GM21447 (cell line): ENCODE data around the gene FAM169A.
"Not testable (repeated sequence)": the region's sequence is repeated elsewhere in the genome, so short reads cannot be mapped to it uniquely, and the experiment has no call there.

Experiments
- ATAC-seq: cut with Tn5 transposase; IDR thresholded peaks from one replicate; pipeline ENCODE4 v1.9.1; 2021; ENCODE audit not compliant: unreplicated experiment

The FAM169A gene

DNA sequence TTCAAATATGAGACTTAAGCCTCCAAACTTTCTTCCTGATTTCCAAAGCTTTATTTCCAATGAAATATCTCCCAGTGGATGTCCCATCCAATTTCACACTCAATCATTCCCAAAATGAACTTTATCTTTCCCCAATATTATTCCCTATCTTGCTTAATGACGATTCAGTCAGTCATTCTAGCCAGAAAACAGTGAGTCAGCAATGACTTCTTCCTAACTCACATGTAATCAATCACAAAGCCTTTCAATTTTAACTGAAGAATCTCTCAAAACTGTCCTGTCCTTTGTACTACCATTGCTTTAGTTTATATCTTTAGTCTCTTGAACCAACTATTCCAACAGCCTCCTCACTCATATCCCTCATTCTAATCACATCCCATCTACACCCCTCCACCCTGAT is 64.2 kb downstream of the FAM169A start:
- no peak for ATAC-seq

DNA sequence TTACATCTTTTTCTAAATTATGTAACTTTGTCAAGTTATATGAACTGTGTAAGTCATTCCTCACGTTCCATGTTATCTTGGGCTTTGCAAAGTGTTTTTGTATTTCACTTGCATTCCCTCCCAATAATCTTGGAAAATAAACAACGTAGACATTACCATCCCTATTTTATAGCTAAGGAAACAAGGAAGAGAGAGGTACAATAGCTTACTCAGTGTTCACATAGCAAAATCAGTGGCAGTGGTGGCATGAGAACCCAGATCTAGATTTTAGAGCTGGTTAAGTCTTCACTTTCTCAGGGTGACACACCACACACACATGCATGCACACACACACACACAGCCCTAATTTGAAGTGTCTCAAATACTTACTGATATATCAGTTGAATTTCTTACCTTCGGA is 65.0 kb downstream of the FAM169A start:
- no peak for ATAC-seq

- ATAC-seq, result no peak
Measured at GRCh38 chr5:74798977-74799911, 66.9 kb downstream of the FAM169A start.

DNA sequence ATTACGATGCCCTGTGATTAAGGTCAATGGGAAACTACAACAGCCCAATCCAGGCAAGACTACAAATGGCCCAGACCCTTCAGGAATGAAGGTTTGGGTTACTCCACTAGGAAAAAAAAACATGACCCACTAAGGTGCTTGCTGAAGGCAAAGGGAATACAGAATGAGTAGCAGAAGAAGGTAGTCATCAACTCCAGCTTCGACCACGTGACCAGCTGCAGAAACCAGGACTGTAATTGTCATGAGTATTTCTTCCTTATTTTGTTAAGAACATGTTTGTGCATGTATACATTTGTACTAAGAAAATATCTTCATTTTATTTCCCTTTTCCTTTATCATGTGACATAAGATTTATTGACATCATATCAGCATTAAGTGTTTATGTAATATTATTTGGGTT is 74.5 kb downstream of the FAM169A start:
- ATAC-seq, result not testable (repeated sequence)

DNA sequence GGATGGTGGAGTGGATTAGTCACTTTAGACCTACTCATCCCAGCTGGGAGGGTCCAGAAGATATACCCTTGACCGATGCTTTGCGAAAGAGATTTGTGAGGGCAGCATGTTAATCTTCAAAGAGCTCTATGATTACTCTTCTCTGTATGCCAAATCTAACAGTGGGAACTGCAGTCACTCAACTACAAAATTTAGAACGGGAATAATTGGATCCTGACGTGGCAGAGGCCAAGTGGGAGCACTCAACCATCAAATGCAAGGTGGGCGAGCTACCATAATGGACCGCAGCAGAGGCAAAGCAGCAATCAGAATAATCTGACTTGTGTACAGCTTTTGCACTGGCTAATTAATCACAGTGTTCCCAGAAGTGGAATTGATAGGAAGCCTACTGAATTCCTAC is 78.8 kb downstream of the FAM169A start:
- no peak for ATAC-seq

DNA sequence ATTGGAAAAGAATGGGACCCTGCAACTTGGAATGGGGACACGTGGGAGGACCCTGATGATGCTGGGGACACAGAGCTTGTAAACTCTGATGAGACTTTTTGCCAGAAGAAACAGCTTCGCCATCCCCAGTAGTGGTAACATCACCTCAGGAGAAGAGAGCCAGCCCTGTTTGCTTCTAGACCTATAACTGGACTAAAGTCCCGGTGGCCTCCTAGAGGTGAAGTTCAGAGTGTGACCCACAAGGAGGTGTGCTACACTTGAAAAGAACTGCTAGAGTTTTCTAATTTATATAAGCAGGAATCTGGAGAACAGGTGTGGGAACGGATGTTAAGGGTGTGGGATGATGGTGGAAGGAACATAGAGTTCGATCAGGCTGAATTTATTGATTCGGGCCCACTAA is 79.3 kb downstream of the FAM169A start:
- no peak for ATAC-seq

- no peak for ATAC-seq
Measured at GRCh38 chr5:74778609-74779008, 87.6 kb downstream of the FAM169A start.

DNA sequence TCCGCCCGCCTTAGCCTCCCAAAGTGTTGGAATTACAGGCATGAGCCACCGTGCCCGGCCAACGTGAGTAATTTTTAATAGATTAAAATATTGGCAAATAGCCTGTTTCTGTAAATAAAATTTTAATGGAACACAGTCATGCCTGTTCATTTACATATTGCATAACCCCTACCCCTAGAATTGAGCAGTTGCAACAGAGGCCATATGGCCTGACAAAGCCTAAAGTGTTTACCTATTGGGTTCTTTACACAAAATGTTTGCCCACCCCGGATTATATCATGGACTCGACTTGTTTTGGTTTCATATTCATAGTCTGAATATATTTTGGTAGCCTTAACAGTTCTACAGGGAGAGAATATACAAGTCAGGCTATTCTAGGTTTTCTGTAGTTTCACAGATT is 93.8 kb downstream of the FAM169A start:
- no peak for ATAC-seq

DNA sequence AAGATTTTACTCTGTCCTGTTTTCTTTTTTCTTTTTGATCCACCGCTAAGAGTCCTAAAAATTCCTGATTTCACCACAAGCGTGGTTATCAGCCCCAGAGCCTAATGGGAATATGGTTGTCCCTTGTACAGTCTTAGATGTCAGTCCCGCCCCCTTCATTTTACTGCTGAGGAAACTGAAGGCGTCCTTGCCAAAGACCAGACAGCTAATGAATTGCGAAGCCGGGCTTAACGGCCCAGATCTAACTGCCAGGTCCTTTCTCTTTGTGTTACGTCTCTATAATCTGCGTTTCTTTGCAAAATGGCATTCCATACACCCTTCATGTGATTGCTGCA is 98.6 kb downstream of the FAM169A start:
- ATAC-seq, result peak; percentile 23

DNA sequence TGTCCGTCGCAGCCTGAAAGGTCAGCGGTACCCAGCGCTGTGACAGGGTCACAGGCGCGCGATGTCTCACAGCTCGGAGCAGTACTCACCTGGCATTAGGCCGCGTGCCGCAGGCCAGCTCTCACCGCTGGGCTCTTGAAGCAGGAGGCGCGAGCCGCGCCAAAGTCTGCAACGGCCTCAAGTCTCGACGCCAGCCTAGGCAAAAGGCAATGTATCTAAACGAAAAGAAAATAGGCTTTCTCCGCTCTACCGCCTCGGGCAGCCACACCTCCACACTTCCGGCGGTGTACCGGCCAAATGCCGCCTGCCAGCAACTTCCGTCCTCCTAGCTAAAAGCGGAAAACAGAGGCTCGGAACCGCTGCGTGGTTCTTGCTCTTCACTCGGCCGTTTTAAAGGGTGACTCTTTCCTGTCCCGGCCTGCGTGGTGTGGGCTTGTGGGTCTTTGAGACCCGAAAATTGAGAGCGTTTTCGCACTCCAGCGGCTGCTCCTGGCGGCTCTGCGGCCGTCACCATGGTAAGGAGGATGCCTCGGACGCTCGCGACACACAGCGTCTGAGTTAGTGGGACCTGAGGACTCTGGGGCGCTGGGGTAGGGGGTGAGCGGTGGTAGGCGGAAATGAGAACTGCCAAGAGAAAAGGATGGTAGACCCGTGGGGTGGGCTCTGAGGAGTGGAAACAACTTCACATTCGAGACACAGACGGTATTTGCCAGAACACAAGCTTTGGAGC is 99.2 kb downstream of the FAM169A start, which contains the start of the genes GFM2 and NSA2:
GFM2 (minus strand) TSS at position 269 of the 730 bp plus-strand sequence. CDS start 3,375 bp downstream, outside the sequence.
NSA2 (plus strand) TSS at position 401 of the 730 bp plus-strand sequence; CDS start at position 513, 112 bp downstream.
- ATAC-seq, result peak; percentile 91

DNA sequence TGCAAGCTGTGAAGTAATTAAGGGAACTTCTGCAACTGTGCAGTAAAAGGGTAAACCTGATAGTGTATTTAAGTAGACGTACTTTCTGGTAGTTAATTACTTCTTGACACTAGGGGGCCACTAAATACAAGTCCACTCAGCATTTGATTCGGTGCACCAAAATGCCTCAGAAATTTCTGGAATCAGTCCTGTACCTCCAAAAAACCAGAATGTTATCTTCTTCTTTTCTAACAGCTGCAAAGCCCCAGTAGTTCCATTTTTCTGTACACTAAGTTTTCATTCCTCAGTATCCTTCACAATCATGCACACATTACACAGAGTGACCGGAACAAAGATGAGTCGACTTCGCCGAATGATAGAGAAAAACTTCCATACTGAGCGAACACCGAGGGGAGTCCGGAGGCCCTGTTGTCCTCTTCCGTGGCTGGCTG is 99.8 kb downstream of the FAM169A start:
- ATAC-seq, result peak; percentile 33

- no peak for ATAC-seq
Measured at GRCh38 chr5:74765929-74766328, 100.3 kb downstream of the FAM169A start.

- ATAC-seq, result no peak
Measured at GRCh38 chr5:74765201-74765600, 101.0 kb downstream of the FAM169A start.

DNA sequence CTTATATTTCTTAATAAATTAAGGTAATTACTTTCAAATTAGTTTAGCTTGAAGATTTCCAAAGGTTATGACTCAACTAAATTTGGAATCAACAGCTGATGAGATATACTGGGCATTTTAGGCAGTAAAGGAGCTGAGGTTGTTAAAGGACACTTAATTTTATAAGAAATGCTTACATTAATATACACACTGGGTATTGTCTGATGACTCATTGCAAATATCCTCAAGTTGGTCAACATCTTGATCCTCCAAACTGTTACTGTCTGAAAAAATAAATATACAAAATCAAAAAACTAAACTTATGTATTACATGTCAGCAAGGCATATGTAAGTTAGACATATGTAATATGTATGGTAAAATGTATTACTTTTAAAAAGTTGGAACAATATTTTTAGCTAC is 102.7 kb downstream of the FAM169A start:
- no peak for ATAC-seq

- ATAC-seq, result no peak
Measured at GRCh38 chr5:74762599-74762998, 103.6 kb downstream of the FAM169A start.

DNA sequence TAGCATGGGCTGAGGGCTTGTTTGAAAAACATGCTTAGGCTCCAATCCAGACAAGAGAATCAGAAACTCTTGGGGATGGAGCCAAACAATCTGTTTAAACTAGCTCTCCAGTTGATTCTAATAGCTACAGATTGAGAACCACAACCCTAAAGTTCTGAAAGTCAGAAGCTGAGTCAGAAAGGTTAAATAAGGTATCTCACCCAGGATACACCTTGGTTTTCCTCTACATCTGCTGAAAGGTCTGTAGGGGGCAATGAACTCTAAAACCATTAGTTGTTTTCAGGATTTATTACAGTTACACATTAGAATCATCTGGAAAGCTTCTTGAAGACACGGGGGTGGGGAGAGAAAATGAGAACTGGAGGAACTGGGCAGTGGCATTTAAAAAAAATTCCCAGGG is 104.9 kb downstream of the FAM169A start:
- ATAC-seq, result no peak

GRCh38 chr5:74748742-74749141 is 117.4 kb downstream of the FAM169A start:
- not testable (repeated sequence) for ATAC-seq

DNA sequence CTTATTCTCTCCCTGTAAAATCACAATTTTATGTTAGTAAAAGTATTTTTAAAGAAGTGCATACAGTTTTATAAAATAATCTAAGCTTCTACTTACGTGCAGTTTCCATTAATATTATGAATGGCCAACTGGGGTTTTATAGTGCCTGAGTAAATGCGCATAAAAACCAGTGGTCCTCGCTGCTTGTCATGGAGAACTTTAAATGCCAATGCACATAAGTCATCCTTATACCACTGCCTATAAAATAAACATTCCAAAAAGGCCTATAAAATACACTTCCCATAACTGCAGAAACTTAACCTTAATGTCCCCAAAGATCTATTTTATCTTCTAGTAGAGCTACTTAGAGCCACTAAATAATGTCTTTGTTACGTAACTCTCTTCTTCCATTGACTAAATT is 127.8 kb downstream of the FAM169A start:
- no peak for ATAC-seq

- ATAC-seq, result no peak
Measured at GRCh38 chr5:74736759-74737158, 129.4 kb downstream of the FAM169A start.
